Natural killer cell treated with Interleukin-12 subunit alpha and Interleukin-12 subunit beta and Interleukin-15 and Interleukin-18, amount 100 ng/mL, for 72 hours (primary cell): ENCODE measurements around the gene SFXN4. TPM values are rescaled to one million over a fixed set of nuclear protein-coding genes. Genes with fewer than 3 reads are reported as not detected.
A peak's percentile ranks its signal among the peaks of the same experiment; 100 is the strongest.
"Not testable (repeated sequence)": the region's sequence is repeated elsewhere in the genome, so short reads cannot be mapped to it uniquely, and the experiment has no call there.

Source experiments
- ATAC-seq, 2 donors: fragments of 150-1000 bp; cut with Tn5 transposase in 1 of 2; sonication (Bioruptor Pico), chemical (Tn5 transposase) in 1 of 2; 2 replicates each; pipeline ENCODE4 v1.10.0; 2021
- DNase-seq: peaks from one replicate; pipeline ENCODE4 v3.0.0; 2022; ENCODE audit warnings: low spot score
- H3K27ac Mint-ChIP-seq, 2 donors: 1 replicate in 1 of 2; 2 replicates in 1 of 2; pipeline ENCODE4 v1.8.0; 2022; ENCODE audit warnings: mixed read lengths in 2 of 2, mild to moderate bottlenecking in 1 of 2, moderate library complexity in 1 of 2
- H3K27me3 Mint-ChIP-seq, 2 donors: 1 replicate in 1 of 2; 2 replicates in 1 of 2; pipeline ENCODE4 v1.8.0; 2022; ENCODE audit warnings: mixed read lengths in 2 of 2
- H3K36me3 Mint-ChIP-seq: one replicate; pipeline ENCODE4 v1.8.0; 2022; ENCODE audit warnings: mixed read lengths
- H3K4me1 Mint-ChIP-seq, 2 donors: 1 replicate in 1 of 2; 2 replicates in 1 of 2; pipeline ENCODE4 v1.8.0; 2022; ENCODE audit warnings: low read depth in 2 of 2, mixed read lengths in 2 of 2, mild to moderate bottlenecking in 1 of 2
- H3K4me3 Mint-ChIP-seq: one replicate; pipeline ENCODE4 v1.8.0; 2022; ENCODE audit warnings: mixed read lengths
- H3K9me3 Mint-ChIP-seq: 2 replicates; pipeline ENCODE4 v1.8.0; 2022; ENCODE audit warnings: mixed read lengths
- total RNA-seq, 2 donors: library from RNA; stranded (reverse); gene quantifications; one replicate each; pipeline ENCODE4 v1.2.3, GENCODE V29; 2022

The SFXN4 gene
- total RNA-seq, 2 donors from 2014 or later, result 22.4 to 48.0 TPM

DNA sequence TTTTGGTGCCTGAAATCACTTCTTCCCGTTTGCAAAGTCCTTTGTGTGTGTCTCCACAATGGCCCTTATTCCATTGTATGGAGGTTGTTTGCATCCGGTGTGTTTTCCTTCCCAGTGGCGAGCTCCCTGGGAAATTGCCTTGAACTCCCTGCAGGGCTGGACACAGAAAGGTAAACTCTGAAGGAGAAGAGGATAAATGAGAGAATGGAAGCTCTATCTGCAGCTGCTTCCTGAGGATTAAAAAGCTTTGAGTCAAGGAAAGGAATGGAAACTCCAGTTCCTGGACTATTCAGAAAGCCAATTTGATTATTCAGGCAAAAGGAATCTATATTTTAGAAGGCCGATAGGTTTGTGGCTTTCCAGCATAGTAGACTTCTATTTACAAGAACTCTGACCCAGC is 37.5 kb upstream of the SFXN4 start:
- no peaks in the 10 kb centered on the region for H3K36me3 Mint-ChIP-seq
- H3K27ac Mint-ChIP-seq, result no peak overlapping the region
- H3K4me3 Mint-ChIP-seq, result no peak overlapping the region
- no peaks in the 10 kb centered on the region for H3K9me3 Mint-ChIP-seq
- DNase-seq (no peak), ATAC-seq (no peak)
- peaks cover 18 to 24% of the 10 kb centered on the region in 2 donors for H3K4me1 Mint-ChIP-seq
- H3K27me3 Mint-ChIP-seq, result peaks cover 0 to 3% of the 10 kb centered on the region in 2 donors

DNA sequence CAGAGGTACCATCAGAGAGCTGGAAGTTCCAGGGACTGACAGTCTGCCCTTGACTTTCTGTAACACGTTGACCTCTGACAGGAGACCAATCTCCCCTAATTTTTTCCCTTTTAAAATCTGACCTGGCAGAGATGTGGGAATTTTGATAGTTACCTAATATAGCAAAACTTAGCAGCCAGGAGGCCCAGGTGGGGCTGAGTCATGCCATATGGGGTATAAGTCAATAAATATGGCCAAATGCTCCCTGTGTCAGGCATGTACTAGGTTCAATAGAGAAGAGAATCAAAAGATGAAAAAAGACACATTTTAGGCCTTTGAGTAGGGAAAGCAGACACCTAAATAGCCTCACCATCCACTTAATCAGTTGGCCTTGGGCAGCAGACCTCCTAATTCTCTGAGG is 35.7 kb upstream of the SFXN4 start:
- H3K4me1 Mint-ChIP-seq, result peaks cover 19 to 24% of the 10 kb centered on the region in 2 donors
- peak overlapping the region in 1 of 2 donors; percentile 33 for H3K27ac Mint-ChIP-seq
- peaks cover 0 to 3% of the 10 kb centered on the region in 2 donors for H3K27me3 Mint-ChIP-seq
- DNase-seq, result no peak
- H3K4me3 Mint-ChIP-seq, result no peak overlapping the region
- no peak for ATAC-seq
- H3K9me3 Mint-ChIP-seq, result no peaks in the 10 kb centered on the region
- H3K36me3 Mint-ChIP-seq, result no peaks in the 10 kb centered on the region

DNA sequence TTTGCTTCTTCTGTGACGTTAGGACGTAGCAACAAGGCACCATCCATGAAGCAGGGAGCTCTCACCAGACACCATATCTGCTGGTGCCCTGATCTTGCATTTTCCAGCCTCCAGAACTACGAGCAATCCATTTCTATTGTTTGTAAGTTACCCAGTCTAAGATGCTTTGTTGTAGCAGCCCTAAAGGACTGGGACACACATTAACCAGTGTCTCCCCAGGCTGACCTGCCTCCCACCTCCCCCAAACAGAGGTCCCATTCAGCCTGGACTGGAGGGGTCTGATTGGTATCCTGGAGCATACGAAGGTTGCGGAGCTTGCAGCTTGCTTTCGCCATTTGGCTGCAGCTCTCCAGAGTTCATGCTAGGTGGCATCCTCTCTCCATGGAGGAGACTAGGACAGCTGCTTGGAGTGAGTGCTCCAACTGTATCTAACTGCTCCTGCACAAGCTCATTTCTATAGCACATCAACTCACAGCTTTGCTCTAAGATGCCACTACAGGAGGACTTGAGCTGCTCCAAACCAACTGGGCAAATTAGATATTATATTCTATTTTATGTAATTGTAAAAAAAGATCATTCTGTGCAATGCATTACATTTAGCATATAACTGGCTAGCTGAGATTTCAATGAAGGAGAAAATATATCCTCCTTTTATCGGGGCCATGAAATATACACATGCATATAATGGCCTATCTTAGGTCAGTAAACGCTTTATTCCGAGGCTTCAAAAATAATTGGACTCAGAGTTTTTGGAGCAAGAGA is 33.9 kb upstream of the SFXN4 start:
- Mint-ChIP-seq H3K27ac (peak overlapping the region; percentile 77 to 90), H3K4me3 (no peak overlapping the region)

DNA sequence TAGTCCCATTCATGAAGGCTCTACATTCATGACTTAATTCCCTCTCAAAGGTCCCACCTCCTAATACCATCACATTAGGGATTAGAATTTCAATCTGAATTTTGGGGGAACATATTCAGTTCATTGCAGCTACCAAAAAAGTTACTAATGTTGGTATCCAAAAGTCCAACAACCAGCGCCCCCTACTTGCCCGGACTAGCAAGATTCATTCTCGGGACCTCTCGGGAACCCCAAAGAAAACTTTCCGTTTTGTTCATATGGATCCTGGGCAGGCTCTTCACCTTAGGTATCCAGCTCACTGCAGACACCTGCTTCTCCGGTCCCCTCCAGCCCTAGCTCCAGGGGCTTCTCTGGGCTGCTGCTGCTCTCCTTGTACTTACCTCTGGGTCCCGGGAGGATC is 32.9 kb upstream of the SFXN4 start:
- Mint-ChIP-seq H3K4me1 (peaks cover 23 to 28% of the 10 kb centered on the region in 2 donors), H3K36me3 (no peaks in the 10 kb centered on the region), H3K27ac (peak overlapping the region; percentile 77 to 90), H3K4me3 (peak overlapping the region; percentile 31), H3K9me3 (no peaks in the 10 kb centered on the region), H3K27me3 (peaks cover 0 to 5% of the 10 kb centered on the region in 2 donors)
- DNase-seq (no peak), ATAC-seq (no peak)

More for the DNA sequence above, 33.9 kb upstream of the SFXN4 start:
- no peaks in the 10 kb centered on the region for H3K36me3 Mint-ChIP-seq
- DNase-seq, result no peak
- peak; percentile 55 to 75 for ATAC-seq
- no peaks in the 10 kb centered on the region for H3K9me3 Mint-ChIP-seq
- H3K27me3 Mint-ChIP-seq, result peaks cover 0 to 5% of the 10 kb centered on the region in 2 donors
- H3K4me1 Mint-ChIP-seq, result peaks cover 23 to 28% of the 10 kb centered on the region in 2 donors

DNA sequence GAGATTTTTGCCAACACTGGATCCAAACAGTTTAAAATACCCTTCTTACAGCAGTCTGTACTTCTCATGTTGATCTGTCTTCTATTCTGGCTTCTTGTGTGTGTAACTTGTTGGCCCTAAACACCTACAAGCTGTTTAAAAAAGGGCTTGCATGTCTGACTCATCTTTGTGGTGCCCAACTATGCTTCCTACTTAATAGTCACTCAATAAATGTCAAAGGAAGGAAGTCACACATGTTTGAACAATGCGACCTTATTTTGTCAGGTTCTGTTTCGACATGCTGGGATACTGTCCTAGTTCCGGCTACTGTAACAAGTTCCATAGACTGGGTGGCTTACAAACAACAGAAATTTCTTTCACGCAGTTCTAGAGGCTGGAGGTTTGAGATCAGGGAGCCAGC is 32.4 kb upstream of the SFXN4 start:
- H3K4me3 Mint-ChIP-seq, result peak overlapping the region; percentile 55

DNA sequence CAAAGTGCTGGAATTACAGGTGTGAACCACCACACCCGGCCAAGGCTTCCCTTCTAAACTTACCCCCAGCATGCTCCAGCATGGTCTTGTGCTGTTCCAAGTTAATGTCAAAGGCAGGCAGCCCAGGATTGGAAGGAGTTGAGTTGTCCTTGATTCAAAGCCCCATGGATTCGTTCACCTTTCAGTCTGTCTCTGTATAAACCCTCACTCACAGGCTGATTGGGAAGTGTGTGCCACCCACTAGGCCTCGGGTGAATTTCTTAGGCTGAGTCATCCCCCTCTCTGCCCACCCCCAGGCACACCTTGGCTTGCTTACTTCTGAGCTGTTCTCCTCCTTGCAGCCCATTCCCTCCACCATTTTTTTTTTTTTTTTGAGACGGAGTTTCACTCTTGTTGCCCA is 26.4 kb upstream of the SFXN4 start:
- DNase-seq (no peak), ATAC-seq (no peak)
- H3K9me3 Mint-ChIP-seq, result no peaks in the 10 kb centered on the region
- H3K4me3 Mint-ChIP-seq, result no peak overlapping the region
- peaks cover 0 to 4% of the 10 kb centered on the region in 2 donors for H3K27me3 Mint-ChIP-seq
- no peaks in the 10 kb centered on the region for H3K36me3 Mint-ChIP-seq
- no peak overlapping the region for H3K27ac Mint-ChIP-seq
- H3K4me1 Mint-ChIP-seq, result peaks cover 17 to 26% of the 10 kb centered on the region in 2 donors

More for the DNA sequence above, 32.4 kb upstream of the SFXN4 start:
- Mint-ChIP-seq H3K27me3 (peaks cover 0 to 5% of the 10 kb centered on the region in 2 donors), H3K36me3 (no peaks in the 10 kb centered on the region), H3K9me3 (no peaks in the 10 kb centered on the region), H3K4me1 (peaks cover 23 to 28% of the 10 kb centered on the region in 2 donors), H3K27ac (peak overlapping the region; percentile 77 to 90)
- DNase-seq (no peak), ATAC-seq (peak; percentile 68 to 82)

DNA sequence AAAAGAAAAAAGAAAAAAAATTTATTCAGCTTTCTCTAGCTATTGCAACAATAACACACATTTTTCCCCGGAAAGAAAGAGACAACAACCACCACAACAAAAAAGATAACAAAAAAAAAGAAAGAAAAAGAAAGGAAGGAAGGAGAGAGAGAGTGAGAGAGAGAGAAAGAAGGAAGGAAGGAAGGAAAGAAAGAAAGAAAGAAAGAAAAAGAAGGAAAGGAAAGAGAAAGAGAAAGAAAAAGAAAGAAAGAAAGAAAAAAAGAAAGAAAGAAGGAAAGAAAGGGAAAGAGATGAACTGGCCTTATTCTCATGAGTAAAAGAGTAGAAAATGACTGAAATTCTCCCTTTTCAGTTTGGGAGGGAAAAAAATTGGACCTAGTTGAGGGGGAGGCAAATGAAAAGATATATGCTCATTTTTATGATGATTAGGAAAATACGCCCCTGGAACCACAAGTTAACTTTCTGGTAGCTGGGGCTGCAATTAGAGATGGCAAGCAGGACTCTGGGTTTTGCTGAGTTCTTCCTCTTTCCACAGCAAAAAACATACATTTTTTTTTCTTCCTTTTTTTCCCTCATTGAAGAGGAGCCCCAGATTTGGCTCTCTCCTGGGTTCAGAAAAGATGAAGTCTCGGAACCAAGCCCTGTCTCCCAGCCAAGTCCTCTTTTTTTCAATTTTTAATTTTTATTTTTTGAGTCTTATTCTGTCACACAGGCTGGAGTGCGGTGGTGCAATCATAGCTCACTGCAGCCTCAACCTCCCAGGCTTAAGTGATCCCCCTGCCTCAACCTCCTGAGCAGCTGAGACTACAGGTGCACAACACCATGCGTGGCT is 25.7 kb upstream of the SFXN4 start:
- Mint-ChIP-seq H3K4me3 (no peak overlapping the region), H3K36me3 (no peaks in the 10 kb centered on the region), H3K9me3 (no peaks in the 10 kb centered on the region), H3K4me1 (peaks cover 17 to 26% of the 10 kb centered on the region in 2 donors), H3K27ac (peak overlapping the region; percentile 20 to 53), H3K27me3 (peaks cover 0 to 4% of the 10 kb centered on the region in 2 donors)
- ATAC-seq (no peak), DNase-seq (no peak)

DNA sequence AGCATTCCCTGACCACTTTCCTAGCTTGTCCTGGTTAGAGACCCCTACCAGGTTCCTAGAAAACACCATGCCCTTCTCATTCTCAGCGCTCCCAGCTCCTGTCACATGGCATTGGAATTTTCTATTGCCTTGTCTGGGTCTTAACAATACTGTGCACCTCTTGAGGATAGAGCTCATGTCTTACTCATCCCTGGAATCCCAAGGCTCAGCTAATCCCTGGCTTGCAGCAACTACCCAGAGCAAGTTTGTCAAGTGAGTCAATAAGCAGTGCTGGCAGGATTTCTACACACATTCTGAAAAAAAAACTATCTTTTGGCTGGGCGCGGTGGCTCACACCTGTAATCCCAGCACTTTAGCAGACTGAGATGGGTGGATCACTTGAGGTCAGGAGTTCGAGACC is 24.8 kb upstream of the SFXN4 start:
- Mint-ChIP-seq H3K9me3 (no peaks in the 10 kb centered on the region), H3K4me1 (peaks cover 14 to 22% of the 10 kb centered on the region in 2 donors), H3K27ac (peak overlapping the region in 1 of 2 donors; percentile 53), H3K36me3 (no peaks in the 10 kb centered on the region), H3K4me3 (peak overlapping the region; percentile 65), H3K27me3 (peaks cover 0 to 4% of the 10 kb centered on the region in 2 donors)
- DNase-seq, result no peak
- no peak for ATAC-seq

DNA sequence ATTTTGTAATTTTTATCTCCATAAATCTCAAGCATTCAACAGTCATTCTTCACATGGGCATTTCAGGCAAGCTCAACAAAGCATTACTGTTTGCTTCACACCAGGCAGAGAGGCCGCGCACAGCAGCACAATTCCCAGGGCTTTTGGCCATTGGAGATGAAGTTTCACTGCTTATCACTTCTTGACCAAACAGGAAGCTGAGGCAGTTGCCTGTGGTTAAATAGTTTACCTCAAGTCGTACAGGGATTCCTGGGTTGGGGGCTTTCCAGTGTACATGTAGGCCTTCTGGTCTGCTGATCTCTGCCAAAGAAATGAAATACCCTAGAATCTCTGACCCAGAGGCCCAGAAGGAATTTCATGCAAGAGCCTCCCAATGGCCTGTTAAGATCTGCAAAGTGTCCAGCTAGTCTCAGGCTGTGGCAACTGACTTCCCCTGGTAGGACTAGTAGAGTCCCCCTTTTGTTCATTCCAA is 24.3 kb upstream of the SFXN4 start:
- peak; percentile 65 for DNase-seq
- Mint-ChIP-seq H3K4me1 (peaks cover 10 to 18% of the 10 kb centered on the region in 2 donors), H3K27ac (peak overlapping the region in 1 of 2 donors; percentile 53), H3K27me3 (peaks cover 0 to 2% of the 10 kb centered on the region in 2 donors), H3K36me3 (no peaks in the 10 kb centered on the region), H3K9me3 (no peaks in the 10 kb centered on the region), H3K4me3 (peak overlapping the region; percentile 65)
- ATAC-seq, result peak; percentile 60 to 75

DNA sequence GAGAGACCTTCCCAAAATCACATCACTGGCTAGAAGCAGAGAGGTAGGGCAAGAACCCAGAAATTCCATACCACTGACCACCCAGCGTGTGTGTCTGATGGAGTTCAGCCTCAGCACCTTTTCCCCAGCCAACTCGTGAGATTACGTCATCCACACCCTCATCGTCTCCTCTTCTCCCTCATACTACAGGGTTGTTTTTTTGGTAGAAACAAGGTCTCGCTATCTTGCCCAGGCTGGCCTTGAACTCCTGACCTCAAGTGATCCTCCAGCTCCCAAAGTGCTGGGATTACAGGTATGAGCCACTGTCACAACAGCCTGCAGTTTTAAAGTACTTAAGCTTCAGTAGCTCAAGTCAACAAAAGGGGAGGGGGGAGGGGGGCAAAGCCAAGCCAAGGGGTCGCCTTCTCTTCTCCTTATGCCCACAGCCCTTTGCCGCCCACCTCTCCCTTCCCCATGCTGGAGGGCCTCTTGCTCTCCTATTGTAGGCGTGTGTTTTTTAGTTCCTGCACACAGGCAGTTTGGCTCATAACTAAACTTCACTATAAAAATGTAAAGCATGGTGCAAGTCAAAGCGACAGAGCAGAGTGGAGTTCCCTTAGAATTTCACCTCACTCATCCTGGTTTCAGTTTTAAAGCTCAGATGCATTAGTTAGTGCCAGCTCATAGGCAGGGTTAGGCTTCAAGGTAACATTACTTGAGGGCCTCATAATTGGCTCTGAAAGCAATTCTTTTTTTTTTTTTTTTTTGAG is 18.3 kb upstream of the SFXN4 start:
- H3K27me3 Mint-ChIP-seq, result no peaks in the 10 kb centered on the region
- no peaks in the 10 kb centered on the region for H3K36me3 Mint-ChIP-seq
- ATAC-seq (peak in 1 of 2 donors; percentile 84), DNase-seq (no peak)
- peak overlapping the region; percentile 84 for H3K4me3 Mint-ChIP-seq
- no peaks in the 10 kb centered on the region for H3K9me3 Mint-ChIP-seq
- H3K27ac Mint-ChIP-seq, result peak overlapping the region in 1 of 2 donors; percentile 78
- H3K4me1 Mint-ChIP-seq, result peaks cover 8 to 13% of the 10 kb centered on the region in 2 donors

DNA sequence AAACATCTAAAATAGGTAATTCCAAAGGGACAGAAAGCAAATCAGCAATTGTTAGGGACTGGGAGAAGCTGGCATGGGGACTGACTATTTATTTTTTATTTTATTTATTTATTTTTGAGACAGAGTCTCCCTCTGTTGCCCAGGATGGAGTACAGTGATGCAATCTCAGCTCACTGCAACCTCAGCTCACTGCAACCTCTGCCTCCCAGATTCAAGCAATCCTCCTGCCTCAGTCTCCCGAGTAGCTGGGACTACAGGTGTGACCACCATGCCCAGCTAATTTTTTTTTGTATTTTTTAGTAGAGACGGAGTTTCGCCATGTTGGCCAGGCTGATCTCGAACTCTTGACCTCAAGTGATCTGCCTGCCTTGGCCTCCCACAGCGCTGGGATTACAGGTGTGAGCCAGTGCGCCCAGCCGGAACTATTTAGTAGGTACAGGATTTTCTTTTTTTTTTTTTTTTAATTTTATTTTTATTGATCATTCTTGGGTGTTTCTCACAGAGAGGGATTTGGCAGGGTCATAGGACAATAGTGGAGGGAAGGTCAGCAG is 15.4 kb upstream of the SFXN4 start:
- peaks cover 25 to 33% of the 10 kb centered on the region in 2 donors for H3K4me1 Mint-ChIP-seq
- H3K27ac Mint-ChIP-seq, H3K27me3 Mint-ChIP-seq, H3K4me3 Mint-ChIP-seq, H3K9me3 Mint-ChIP-seq, DNase-seq, H3K36me3 Mint-ChIP-seq, ATAC-seq: not testable (repeated sequence)

DNA sequence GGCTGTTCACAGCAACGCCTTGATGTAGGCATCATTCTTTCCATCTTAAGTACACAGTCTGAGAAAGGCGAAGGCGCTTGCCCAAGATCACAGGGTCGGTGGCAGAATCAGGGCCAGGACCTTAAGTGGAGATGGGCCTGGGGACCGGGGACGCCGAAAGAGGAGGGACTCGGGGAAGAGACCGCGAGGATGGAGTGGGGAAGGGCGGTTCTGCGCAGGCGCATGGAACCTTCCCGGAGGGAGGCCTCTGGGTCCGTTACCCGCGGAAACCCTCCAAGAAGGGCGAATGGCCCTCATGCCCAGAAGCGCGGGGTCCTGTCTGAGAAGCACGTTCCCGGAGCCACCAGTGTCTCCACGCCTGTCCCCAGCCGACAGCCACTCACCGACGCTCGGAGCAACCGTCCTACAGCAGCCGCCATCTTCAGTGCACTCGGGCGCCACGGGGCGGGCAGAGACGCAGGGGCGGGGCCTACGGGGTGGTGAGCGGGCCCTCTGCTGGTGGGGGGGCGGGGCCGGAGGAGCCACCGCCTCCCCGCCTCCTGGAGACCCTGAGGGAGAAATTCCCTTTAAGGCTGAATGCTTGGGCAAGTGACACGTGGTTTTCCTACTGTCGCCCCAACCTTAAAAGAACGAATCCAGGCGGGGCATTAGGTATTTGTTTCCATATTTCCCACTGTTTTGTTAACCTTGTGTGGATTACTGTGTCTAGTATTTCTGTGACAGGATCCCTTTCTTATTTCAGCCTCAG is 13.0 kb upstream of the SFXN4 start, which contains the start of gene PRDX3:
TSS of gene PRDX3 (minus strand) at position 441 of the 748 bp plus-strand sequence. CDS start at position 419, 22 bp downstream.
- ATAC-seq, result peak; percentile 95 to 98
- Mint-ChIP-seq H3K9me3 (no peaks in the 10 kb centered on the region), H3K27me3 (no peaks in the 10 kb centered on the region), H3K27ac (peak within 1 kb of the TSS; percentile 98 to 99), H3K36me3 (peaks cover 12% of the 10 kb centered on the region), H3K4me3 (peak within 1 kb of the TSS; percentile 92), H3K4me1 (peaks cover 26 to 36% of the 10 kb centered on the region in 2 donors)
- peak; percentile 94 for DNase-seq
